HG03039 (cell line): ENCODE results near the gene BICD1.
A peak's percentile ranks its signal among the peaks of the same experiment; 100 is the strongest.
"Not testable (repeated sequence)": the region's sequence is repeated elsewhere in the genome, so short reads cannot be mapped to it uniquely, and the experiment has no call there.

Experiments
- ATAC-seq: cut with Tn5 transposase; IDR thresholded peaks from one replicate; pipeline ENCODE4 v1.9.1; 2021; ENCODE audit warnings: mild to moderate bottlenecking, moderate library complexity; ENCODE audit not compliant: unreplicated experiment

The BICD1 gene

DNA sequence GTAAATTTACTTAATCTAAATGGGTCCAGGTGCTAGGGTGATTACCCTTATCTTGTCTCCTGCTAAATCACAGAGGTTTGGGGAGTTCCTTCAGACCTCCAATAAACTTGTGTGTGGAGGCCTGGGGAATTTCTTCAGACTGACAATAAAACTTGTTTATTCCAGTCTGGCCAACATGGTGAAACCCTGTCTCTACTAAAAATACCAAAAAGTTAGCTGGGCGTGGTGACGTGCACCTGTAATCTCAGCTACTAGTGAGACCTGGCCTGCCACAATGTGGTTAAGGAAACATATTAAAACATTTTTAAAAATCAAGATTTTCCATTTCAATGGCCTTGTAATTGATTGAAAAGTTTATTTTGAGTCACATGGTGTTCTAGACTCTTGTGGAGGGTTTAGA is 165.8 kb downstream of the BICD1 start:
- no peak for ATAC-seq

DNA sequence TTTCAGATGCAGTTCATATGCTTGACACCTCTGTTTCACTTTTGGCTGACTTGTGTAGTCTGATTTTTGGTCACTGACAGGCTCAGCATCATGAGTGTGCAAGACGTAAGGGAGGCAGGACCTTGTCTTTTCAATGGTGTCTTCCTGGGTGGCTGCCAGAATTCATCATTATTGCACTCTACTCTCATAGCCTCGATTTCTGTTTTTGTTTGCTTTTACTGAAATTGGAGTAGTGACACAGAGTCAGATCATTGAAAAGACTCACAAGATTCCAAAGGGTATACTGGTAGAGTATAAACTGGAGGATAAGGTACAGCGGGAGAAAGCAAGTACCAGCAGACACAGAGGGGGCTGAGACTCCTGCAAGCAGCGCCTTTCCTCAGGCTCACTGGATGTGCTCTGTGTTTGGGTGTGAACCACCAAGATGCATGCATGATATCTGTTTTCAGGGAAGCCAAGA is 166.4 kb downstream of the BICD1 start:
- ATAC-seq, result peak; percentile 13

DNA sequence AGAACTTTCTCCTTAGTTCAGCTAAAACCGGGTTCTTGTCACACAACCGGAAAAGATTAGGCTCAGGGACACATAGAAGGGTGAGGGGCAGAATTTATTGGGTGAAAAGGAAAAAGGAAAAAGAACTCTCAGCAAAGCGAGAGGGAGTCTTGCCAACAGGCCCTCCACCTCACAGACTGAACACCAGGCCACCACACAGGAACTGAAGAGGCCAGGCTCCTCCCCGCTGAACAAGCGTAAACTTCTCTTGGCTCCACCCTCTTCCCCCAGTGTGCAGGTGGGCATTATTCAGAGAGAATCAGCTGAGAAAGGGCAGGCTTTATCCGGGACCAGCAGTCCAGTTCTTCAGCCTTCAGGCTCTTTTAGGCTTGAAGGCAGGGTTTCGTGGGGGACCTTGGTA is 167.1 kb downstream of the BICD1 start:
- ATAC-seq, result peak; percentile 87

DNA sequence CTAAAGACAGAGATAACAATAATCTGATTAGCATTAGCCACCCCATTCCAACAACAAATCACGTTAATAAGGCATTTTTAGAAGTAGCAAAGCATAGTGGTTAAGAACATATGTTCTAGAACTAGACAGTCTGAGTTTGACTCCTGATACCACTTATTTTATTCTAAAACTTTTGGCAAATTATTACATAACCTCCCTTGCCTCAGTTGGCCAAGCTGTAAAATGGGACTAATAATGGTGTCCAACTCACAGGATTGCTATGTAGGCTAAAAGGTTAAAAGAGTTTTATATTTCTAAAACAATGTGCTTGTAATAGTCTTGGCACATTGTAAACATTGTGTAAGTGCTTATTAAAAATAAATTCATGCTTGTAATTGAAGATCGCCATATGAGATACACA is 168.0 kb downstream of the BICD1 start:
- ATAC-seq, result no peak

DNA sequence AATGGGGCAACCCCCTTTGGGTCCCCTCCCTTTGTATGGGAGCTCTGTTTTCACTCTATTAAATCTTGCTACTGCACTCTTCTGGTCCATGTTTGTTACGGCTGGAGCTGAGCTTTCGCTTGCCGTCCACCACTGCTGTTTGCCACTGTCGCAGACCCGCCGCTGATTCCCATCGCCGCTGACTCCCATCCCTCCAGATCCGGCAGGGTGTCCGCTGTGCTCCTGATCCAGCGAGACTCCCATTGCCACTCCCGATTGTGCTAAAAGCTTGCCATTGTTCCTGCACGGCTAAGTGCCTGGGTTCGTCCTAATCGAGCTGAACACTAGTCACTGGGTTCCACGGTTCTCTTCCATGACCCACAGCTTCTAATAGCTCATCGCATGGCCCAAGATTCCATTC is 168.9 kb downstream of the BICD1 start:
- not testable (repeated sequence) for ATAC-seq

- no peak for ATAC-seq
Observed at GRCh38 chr12:32277774-32278173, 171.1 kb downstream of the BICD1 start.

GRCh38 chr12:32281098-32281497 is 174.5 kb downstream of the BICD1 start:
- ATAC-seq, result no peak

GRCh38 chr12:32284561-32284960 is 177.9 kb downstream of the BICD1 start:
- no peak for ATAC-seq

- no peak for ATAC-seq
Observed at GRCh38 chr12:32285021-32285420, 178.4 kb downstream of the BICD1 start.

GRCh38 chr12:32285489-32285888 is 178.8 kb downstream of the BICD1 start:
- no peak for ATAC-seq

DNA sequence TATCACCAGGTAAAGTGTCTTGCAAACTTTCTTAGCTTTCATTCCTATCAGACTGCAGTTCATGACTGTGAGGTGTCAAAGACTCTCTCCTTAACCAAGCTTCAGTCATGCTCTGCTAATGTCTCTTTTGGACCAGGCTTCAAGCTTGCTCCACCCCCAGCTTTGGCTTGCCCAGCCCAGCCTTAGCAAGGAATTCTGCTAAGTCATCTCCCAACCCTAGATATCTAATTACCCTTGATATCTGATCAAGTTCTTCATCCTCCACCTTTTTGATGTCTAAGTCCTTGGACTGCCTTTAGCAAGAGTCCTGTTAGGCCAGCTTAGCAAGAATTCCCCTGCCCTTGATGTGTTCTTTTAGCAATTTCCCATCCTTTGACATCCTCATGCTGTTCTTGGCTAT is 183.8 kb downstream of the BICD1 start:
- ATAC-seq, result no peak

DNA sequence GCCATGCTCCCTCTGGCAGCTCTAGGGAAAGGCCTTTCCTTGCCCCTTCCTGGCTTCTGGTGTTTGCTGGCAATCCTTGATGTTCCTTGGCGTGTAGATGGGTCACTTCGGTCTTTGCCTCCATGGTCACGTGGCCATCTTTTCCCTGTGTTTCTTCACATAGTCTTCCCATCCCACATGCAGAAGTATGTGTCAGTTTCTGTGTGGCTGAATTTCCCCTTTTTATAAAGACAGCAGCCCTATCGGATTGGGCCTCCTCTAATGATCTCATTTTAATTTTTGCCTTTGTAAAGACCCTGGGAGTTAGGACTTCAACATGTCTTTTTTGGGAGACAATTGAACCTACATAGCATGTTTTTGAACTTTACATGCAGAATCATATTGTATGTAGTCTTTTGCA is 185.5 kb downstream of the BICD1 start:
- ATAC-seq, result no peak

- ATAC-seq, result no peak
Observed at GRCh38 chr12:32293808-32294419, 187.3 kb downstream of the BICD1 start.

DNA sequence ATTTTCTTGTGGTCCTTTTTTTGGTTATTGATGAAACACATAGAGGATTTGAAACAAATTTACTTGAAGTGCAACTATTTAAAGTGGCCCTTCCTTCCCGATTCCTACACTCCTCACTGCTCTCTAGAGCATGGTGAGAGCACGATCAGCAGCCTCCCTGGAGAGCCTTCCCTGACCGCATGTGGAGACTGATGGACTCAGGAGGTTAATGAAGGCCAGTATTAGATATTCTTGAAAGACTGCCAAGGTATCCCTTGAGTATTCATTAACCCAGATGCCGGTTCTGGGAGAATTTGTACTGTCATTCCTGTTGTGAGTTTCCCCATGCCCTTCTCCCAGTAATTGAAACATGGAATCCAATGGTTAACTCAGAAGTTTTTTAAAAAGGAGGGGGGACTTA is 189.9 kb downstream of the BICD1 start:
- ATAC-seq, result no peak

- no peak for ATAC-seq
Observed at GRCh38 chr12:32298917-32299316, 192.3 kb downstream of the BICD1 start.

- ATAC-seq, result no peak
Observed at GRCh38 chr12:32301216-32301615, 194.6 kb downstream of the BICD1 start.

DNA sequence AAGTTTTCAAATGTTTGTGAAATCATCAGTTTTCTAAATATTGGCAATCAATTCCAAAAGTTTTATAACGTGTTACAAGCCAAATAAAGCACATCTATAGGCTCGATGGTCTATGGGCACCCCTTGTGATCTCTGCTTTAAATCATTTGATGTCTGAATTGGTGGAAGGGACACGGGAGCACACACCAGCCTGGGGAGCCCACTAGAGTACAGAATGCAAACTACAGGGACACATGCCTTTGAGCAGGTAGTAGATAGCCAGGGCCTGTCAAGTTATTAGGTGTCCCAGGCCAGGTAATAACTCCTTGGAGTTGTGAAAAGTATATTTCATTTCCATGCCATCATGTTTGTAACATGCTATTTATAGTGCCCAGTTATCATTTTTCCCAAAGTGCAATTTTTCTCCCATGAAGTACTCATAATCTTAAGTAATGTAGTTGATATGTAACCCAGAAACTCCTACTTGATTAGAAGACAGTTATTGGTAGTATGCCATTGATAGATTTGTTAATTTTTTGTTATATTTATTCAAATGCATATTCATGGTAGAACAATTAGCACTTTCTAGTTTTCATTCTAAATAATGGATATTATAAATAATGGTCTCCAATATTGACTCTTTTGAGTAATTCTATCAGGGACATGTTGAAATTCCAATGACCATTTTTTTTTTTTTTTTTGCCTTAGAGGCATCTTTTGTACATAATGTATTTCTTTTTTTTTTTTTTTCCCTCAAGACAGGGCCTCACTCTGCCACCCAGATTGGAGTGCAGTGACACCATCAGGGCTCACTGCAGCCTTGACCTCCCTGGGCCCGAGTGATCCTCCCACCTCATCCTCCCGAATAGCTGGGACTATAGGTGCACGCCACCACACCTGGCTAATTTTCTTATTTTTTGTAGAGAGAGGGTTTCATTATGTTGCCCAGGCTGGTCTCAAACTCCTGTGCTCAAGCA is 195.8 kb downstream of the BICD1 start:
- peak; percentile 86 for ATAC-seq

GRCh38 chr12:32303174-32303549 is 196.5 kb downstream of the BICD1 start:
- no peak for ATAC-seq

- ATAC-seq, result no peak
Observed at GRCh38 chr12:32305163-32305562, 198.5 kb downstream of the BICD1 start.

- no peak for ATAC-seq
Observed at GRCh38 chr12:32307326-32307725, 200.7 kb downstream of the BICD1 start.

DNA sequence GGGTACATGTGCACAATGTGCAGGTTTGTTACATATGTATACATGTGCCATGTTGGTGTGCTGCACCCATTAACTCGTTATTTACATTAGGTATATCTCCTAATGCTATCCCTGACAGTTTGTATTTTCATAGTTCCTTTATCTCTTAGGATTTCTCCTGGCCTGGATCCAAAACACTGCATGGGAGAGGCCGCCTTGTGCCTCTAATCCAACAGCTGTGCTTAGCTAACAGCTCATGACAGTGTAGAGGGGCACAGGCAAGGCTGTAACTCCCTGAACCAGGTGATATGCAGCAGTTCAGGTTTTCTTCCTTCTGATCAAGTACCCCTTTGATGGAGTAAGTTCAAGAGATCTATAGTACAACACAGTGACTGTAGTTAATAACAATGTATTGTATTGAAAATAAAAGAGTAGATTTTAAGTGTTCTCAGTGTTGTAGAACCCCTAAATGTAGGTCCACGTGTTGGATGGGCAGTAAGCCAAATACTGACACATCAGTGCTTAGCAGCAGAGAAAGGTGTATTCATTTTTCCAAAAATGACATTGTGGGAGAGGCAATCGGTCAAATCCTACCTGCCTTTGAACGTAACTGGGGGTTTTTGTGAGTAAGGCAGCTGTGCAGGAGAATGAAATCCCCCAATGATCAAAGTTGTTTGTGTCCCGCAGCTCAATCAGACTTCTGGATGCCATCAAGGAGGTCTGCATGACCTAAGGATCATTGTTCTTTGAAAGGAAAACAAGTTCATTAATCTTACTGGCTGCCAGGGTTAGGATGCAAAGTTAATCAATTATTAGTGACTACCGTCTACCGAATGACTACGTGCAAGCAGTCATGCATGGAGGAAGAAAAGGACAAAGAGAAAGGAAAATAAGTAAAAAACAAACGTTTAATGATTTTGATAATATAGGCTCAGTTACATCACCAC is 203.4 kb downstream of the BICD1 start:
- no peak for ATAC-seq
